ENCODE data around the gene TMEM184C. TPM values are rescaled to one million over a fixed set of nuclear protein-coding genes. Genes with fewer than 3 reads are reported as not detected.

The TMEM184C gene
- total RNA-seq, 1 donor from 2014 or later: 35.7 TPM

DNA sequence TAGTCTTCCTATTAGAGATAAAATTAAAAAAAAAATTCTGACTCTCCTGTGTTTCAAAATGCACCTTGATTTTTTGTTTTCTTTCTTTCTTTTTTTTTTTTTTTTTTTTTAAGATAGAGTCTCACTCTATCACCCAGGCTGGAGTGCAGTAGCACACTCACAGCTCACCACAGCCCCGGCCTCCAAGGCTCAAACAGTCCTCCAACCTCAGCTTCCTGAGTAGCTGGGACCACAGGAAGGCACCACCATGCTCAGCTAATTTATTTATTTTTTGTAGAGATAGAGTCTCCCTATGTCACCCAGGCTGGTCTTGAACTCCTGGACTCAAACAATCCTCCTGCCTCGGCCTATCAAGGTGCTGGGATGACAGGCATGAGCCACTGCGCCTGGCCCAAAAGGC, 41.1 kb upstream of the TMEM184C start:
- H3K27me3 ChIP-seq: no peaks in the 10 kb centered on the region
- no peak for DNase-seq (ENCODE audit: low spot score)
- H3K36me3 ChIP-seq: no peaks in the 10 kb centered on the region
- no peaks in the 10 kb centered on the region for H4K20me1 ChIP-seq (ENCODE audit: low read depth)
- Mint-ChIP-seq H3K27me3 (ENCODE audit: insufficient read depth, low read depth) (no peaks in the 10 kb centered on the region), H3K4me3 (no peak overlapping the region), H3K27ac (no peak overlapping the region), H3K9me3 (no peaks in the 10 kb centered on the region), H3K36me3 (no peaks in the 10 kb centered on the region), H3K4me1 (no peaks in the 10 kb centered on the region)
- H3K9ac ChIP-seq: no peak overlapping the region
- no peak overlapping the region for H3K27ac ChIP-seq
- H3F3A ChIP-seq (ENCODE audit: low read depth): no peaks in the 10 kb centered on the region
- H3K4me2 ChIP-seq: no peak overlapping the region
- H3K79me2 ChIP-seq (ENCODE audit: low read depth): no peaks in the 10 kb centered on the region
- no peaks in the 10 kb centered on the region for H3K9me3 ChIP-seq (ENCODE audit: low read depth)
- no peak overlapping the region for H3K4me3 ChIP-seq
- no peaks in the 10 kb centered on the region for H3K4me1 ChIP-seq
- no peak for TF ChIP-seq EZH2phosphoT487 (IDR thresholded peaks at IDR 0.05)
- TF ChIP-seq EZH2 (IDR thresholded peaks at IDR 0.05): no peak
- TF ChIP-seq, protein P1, sequence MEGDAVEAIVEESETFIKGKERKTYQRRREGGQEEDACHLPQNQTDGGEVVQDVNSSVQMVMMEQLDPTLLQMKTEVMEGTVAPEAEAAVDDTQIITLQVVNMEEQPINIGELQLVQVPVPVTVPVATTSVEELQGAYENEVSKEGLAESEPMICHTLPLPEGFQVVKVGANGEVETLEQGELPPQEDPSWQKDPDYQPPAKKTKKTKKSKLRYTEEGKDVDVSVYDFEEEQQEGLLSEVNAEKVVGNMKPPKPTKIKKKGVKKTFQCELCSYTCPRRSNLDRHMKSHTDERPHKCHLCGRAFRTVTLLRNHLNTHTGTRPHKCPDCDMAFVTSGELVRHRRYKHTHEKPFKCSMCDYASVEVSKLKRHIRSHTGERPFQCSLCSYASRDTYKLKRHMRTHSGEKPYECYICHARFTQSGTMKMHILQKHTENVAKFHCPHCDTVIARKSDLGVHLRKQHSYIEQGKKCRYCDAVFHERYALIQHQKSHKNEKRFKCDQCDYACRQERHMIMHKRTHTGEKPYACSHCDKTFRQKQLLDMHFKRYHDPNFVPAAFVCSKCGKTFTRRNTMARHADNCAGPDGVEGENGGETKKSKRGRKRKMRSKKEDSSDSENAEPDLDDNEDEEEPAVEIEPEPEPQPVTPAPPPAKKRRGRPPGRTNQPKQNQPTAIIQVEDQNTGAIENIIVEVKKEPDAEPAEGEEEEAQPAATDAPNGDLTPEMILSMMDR (IDR thresholded peaks at IDR 0.05): no peak
- no peak overlapping the region for H2AFZ ChIP-seq (replicated peaks)

DNA sequence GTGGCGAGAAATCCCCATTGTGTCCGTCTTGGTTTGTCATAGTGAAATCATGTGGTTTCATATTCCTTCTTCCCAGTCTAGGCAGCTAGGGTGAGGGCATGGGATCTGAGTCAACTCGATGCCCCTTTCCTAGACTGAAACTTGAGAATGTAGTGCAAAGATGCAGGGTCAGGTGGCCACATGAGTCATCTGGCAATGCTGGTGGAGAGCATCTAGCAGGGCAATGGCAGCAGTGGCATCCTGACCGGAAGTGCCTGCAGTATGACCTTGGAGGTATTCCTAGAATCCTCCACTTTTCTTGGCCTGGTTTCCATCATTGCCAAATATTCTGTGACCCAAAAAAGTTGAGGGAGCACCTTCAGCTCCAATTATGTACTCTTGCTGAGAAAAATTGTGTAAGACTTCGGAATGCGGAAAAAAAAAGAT, 39.1 kb upstream of the TMEM184C start:
- H3K4me2 ChIP-seq: no peak overlapping the region
- Mint-ChIP-seq H3K27ac (no peak overlapping the region), H3K4me3 (no peak overlapping the region), H3K27me3 (ENCODE audit: insufficient read depth, low read depth) (no peaks in the 10 kb centered on the region), H3K9me3 (no peaks in the 10 kb centered on the region), H3K36me3 (no peaks in the 10 kb centered on the region), H3K4me1 (no peaks in the 10 kb centered on the region)
- no peaks in the 10 kb centered on the region for H3K9me3 ChIP-seq (ENCODE audit: low read depth)
- no peaks in the 10 kb centered on the region for H3K36me3 ChIP-seq
- no peaks in the 10 kb centered on the region for H3K4me1 ChIP-seq
- H3K79me2 ChIP-seq (ENCODE audit: low read depth): no peaks in the 10 kb centered on the region
- H3F3A ChIP-seq (ENCODE audit: low read depth): no peaks in the 10 kb centered on the region
- H3K27me3 ChIP-seq: no peaks in the 10 kb centered on the region
- no peak overlapping the region for H3K27ac ChIP-seq
- H2AFZ ChIP-seq (replicated peaks): no peak overlapping the region
- no peak for DNase-seq (ENCODE audit: low spot score)
- H4K20me1 ChIP-seq (ENCODE audit: low read depth): no peaks in the 10 kb centered on the region
- no peak overlapping the region for H3K4me3 ChIP-seq
- no peak overlapping the region for H3K9ac ChIP-seq
- TF ChIP-seq, protein P1 (IDR thresholded peaks at IDR 0.05): no peak
- TF ChIP-seq EZH2 (IDR thresholded peaks at IDR 0.05) (no peak), EZH2phosphoT487 (IDR thresholded peaks at IDR 0.05) (no peak)

DNA sequence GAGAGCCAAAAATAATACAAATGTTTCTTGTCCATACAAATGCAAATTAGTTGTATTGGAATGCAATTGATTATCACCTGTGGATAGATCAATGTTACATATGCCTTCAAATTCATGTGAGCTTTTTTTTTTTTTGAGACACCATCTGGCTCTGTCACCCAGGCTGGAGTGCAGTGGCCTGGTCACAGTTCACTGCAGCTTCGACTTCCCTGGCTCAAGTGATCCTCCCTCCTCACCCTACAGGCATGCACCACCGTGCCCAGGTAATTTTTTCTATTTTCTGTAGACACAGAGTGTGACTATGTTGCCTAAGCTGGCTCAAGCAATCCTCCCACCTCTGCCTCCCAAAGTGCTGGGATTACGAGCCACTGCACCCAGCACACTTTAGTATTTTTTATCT, 38.6 kb upstream of the TMEM184C start:
- no peak overlapping the region for H3K4me3 ChIP-seq
- no peaks in the 10 kb centered on the region for H3K36me3 ChIP-seq
- no peaks in the 10 kb centered on the region for H3K9me3 ChIP-seq (ENCODE audit: low read depth)
- Mint-ChIP-seq H3K27me3 (ENCODE audit: insufficient read depth, low read depth) (no peaks in the 10 kb centered on the region), H3K9me3 (no peaks in the 10 kb centered on the region), H3K36me3 (no peaks in the 10 kb centered on the region), H3K4me3 (no peak overlapping the region), H3K27ac (no peak overlapping the region), H3K4me1 (no peaks in the 10 kb centered on the region)
- TF ChIP-seq, protein P1 (IDR thresholded peaks at IDR 0.05): no peak
- no peak for TF ChIP-seq EZH2 (IDR thresholded peaks at IDR 0.05)
- H3K4me2 ChIP-seq: no peak overlapping the region
- H3K27me3 ChIP-seq: no peaks in the 10 kb centered on the region
- no peak for DNase-seq (ENCODE audit: low spot score)
- no peak overlapping the region for H3K9ac ChIP-seq
- H2AFZ ChIP-seq (replicated peaks): no peak overlapping the region
- H3K27ac ChIP-seq: no peak overlapping the region
- H3K4me1 ChIP-seq: no peaks in the 10 kb centered on the region
- H3K79me2 ChIP-seq (ENCODE audit: low read depth): no peaks in the 10 kb centered on the region
- H3F3A ChIP-seq (ENCODE audit: low read depth): no peaks in the 10 kb centered on the region
- H4K20me1 ChIP-seq (ENCODE audit: low read depth): no peaks in the 10 kb centered on the region
